DND-41 (cell line): ENCODE results near the gene SND1.

Experiments used
- ATAC-seq: fragments of 200-7000 bp; cut with Tn5 transposase; 3 replicates; pipeline ENCODE4 v1.9.1; 2021; ENCODE audit warnings: low read depth; ENCODE audit not compliant: insufficient read depth
- DNase-seq: peaks from one replicate; pipeline ENCODE4 v3.0.0-alpha.2; 2020
- H2AFZ ChIP-seq: 2 replicates; pipeline ENCODE4 v1.6.0; 2012; ENCODE audit warnings: low read depth, low read length
- H3K27ac ChIP-seq: 2 replicates; pipeline ENCODE4 v1.5.1; 2012; ENCODE audit warnings: low read length, inconsistent platforms
- H3K27me3 ChIP-seq: fragments of 200-600 bp; sonication (generic); 2 replicates; pipeline ENCODE4 v1.6.0; 2012; ENCODE audit warnings: low read length, mild to moderate bottlenecking, inconsistent platforms; ENCODE audit not compliant: insufficient read depth, poor library complexity
- H3K36me3 ChIP-seq: 2 replicates; pipeline ENCODE4 v1.5.1; 2012; ENCODE audit warnings: low read length, inconsistent platforms; ENCODE audit not compliant: insufficient read depth
- H3K4me1 ChIP-seq: 2 replicates; pipeline ENCODE4 v1.5.1; 2012; ENCODE audit warnings: mild to moderate bottlenecking, low read length; ENCODE audit not compliant: insufficient read depth
- H3K4me2 ChIP-seq: 2 replicates; pipeline ENCODE4 v1.6.0; 2012; ENCODE audit warnings: mild to moderate bottlenecking, moderate library complexity, low read length, inconsistent platforms; ENCODE audit not compliant: insufficient read depth
- H3K4me3 ChIP-seq, 2 experiments: fragments of 200-600 bp in 1 of 2; shearing (Covaris generic) in 1 of 2; 2 replicates each; pipeline ENCODE4 v1.5.1; 2012 to 2016; ENCODE audit warnings: inconsistent platforms in 2 of 2, low read length in 2 of 2, mild to moderate bottlenecking in 2 of 2, low read depth in 1 of 2, moderate library complexity in 1 of 2
- H3K79me2 ChIP-seq: 2 replicates; pipeline ENCODE4 v1.6.0; 2012; ENCODE audit warnings: low read length, inconsistent platforms; ENCODE audit not compliant: insufficient read depth
- H3K9ac ChIP-seq: 2 replicates; pipeline ENCODE4 v1.6.0; 2012; ENCODE audit warnings: low read depth, mild to moderate bottlenecking, inconsistent platforms, low read length, moderate library complexity
- H3K9me3 ChIP-seq: 2 replicates; pipeline ENCODE4 v1.5.1; 2012; ENCODE audit warnings: low read length, moderate library complexity, mild to moderate bottlenecking, inconsistent platforms; ENCODE audit not compliant: insufficient read depth, severe bottlenecking
- H4K20me1 ChIP-seq: 2 replicates; pipeline ENCODE4 v1.6.0; 2012; ENCODE audit warnings: low read length; ENCODE audit not compliant: insufficient read depth
- EZH2 ChIP-seq: IDR thresholded peaks from 3 replicates; pipeline ENCODE4 v1.6.1; 2012; ENCODE audit warnings: borderline replicate concordance, low read depth, mild to moderate bottlenecking, moderate library complexity, low read length, inconsistent platforms; ENCODE audit not compliant: severe bottlenecking
- TF ChIP-seq, protein P1 (sequence below): IDR thresholded peaks from 2 replicates; pipeline ENCODE4 v1.5.1; 2012; ENCODE audit warnings: borderline replicate concordance, low read length, moderate library complexity, mild to moderate bottlenecking; ENCODE audit not compliant: poor library complexity, severe bottlenecking; ENCODE audit errors: extremely low read depth

The SND1 gene

DNA sequence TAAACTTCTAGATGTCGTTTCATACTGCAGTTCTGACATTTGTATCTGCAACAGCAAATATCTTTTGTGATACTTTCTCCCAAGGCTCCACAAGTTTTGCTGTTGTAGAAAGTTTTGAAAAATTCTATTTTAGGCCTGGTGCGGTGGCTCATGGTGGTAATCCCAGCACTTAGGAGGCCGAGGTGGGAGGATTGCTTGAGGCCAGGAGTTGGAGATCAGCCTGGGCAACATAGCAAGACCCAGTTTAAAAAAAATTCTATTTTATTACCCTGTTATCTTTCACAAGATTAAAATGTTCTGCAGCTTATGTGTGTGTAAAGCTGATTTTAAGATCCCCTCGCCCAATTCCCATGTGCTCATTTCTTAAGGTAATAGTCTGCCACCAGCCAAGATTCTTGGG is 1.4 kb downstream of the SND1 start:
- DNase-seq (no peak), ATAC-seq (no peak)
- H3K4me1 ChIP-seq = peaks cover 40% of the 10 kb centered on the region
- no peaks in the 10 kb centered on the region for H3K27me3 ChIP-seq
- H3K9ac ChIP-seq = peak overlapping the region; percentile 74
- peak overlapping the region; percentile 69 for H3K4me2 ChIP-seq
- H3K36me3 ChIP-seq = peaks cover 24% of the 10 kb centered on the region
- peaks cover 28% of the 10 kb centered on the region; the same call in 1 of the 2 replicates for H4K20me1 ChIP-seq
- peak overlapping the region; percentile 76 to 78 for H3K4me3 ChIP-seq
- H3K27ac ChIP-seq = no peak overlapping the region
- H3K9me3 ChIP-seq = no peaks in the 10 kb centered on the region
- peaks cover 64% of the 10 kb centered on the region for H3K79me2 ChIP-seq
- no peak overlapping the region for H2AFZ ChIP-seq
- TF ChIP-seq, protein P1, sequence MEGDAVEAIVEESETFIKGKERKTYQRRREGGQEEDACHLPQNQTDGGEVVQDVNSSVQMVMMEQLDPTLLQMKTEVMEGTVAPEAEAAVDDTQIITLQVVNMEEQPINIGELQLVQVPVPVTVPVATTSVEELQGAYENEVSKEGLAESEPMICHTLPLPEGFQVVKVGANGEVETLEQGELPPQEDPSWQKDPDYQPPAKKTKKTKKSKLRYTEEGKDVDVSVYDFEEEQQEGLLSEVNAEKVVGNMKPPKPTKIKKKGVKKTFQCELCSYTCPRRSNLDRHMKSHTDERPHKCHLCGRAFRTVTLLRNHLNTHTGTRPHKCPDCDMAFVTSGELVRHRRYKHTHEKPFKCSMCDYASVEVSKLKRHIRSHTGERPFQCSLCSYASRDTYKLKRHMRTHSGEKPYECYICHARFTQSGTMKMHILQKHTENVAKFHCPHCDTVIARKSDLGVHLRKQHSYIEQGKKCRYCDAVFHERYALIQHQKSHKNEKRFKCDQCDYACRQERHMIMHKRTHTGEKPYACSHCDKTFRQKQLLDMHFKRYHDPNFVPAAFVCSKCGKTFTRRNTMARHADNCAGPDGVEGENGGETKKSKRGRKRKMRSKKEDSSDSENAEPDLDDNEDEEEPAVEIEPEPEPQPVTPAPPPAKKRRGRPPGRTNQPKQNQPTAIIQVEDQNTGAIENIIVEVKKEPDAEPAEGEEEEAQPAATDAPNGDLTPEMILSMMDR = no peak
- no peak for TF ChIP-seq EZH2

DNA sequence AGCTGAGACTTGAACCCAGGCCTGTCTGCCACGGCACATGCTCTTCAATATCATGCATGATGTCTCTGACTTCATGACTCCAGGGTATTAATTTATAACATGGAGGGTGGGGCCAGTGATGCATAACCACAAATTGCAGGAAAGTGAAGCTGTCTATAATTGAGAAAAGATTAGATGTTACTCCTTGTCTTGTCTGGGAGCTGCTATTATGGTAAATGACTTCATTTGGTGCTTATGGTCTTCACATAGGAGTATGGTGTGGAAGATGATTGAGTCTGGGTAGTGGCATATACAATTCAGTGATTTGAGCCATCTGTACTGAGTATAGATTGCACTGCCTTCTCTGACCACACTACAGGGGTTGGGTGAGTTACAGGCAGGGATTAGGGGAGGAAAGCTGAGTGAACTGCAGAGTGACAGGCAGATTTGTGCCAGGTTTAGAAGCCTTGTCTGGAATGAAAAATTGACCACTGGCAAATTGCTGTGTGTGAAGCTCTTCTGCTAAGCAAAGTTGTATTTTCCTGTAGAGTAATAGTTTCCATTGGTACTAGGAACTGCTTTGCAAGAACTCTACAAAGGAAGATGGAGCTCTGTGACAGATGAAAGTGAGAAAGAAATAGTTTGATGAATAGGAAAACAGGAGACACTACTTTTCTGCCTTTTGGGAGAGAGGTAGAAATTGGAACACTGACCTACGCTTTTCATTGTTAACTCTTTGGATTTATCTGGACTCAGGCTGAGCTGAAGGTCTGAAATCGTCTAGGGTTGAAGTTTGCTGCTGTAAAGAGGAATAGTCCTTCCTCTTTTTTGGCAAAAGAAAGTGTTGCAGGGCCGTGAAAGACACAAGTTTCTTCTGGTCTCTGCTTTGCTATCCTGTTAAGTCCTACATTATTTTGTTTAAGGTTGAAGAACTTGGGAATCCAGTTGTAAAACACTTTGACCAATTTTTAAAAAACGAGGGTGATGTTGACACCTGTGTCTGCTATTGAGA is 2.7 kb downstream of the SND1 start:
- H3K9me3 ChIP-seq = no peaks in the 10 kb centered on the region
- peaks cover 40% of the 10 kb centered on the region for H3K4me1 ChIP-seq
- peak overlapping the region in 1 of 2 experiments; percentile 78; a peak in 2 of 4 replicates for H3K4me3 ChIP-seq
- TF ChIP-seq EZH2 = no peak
- TF ChIP-seq, protein P1 = no peak
- H4K20me1 ChIP-seq = peaks cover 32% of the 10 kb centered on the region; the same call in 1 of the 2 replicates
- no peak overlapping the region for H3K27ac ChIP-seq
- H3K4me2 ChIP-seq = peak overlapping the region; percentile 69
- DNase-seq = no peak
- ATAC-seq = no peak
- peak overlapping the region; percentile 23; the same call in 1 of the 2 replicates for H3K9ac ChIP-seq
- peaks cover 30% of the 10 kb centered on the region for H3K36me3 ChIP-seq
- peaks cover 77% of the 10 kb centered on the region for H3K79me2 ChIP-seq
- H3K27me3 ChIP-seq = no peaks in the 10 kb centered on the region
- no peak overlapping the region for H2AFZ ChIP-seq

DNA sequence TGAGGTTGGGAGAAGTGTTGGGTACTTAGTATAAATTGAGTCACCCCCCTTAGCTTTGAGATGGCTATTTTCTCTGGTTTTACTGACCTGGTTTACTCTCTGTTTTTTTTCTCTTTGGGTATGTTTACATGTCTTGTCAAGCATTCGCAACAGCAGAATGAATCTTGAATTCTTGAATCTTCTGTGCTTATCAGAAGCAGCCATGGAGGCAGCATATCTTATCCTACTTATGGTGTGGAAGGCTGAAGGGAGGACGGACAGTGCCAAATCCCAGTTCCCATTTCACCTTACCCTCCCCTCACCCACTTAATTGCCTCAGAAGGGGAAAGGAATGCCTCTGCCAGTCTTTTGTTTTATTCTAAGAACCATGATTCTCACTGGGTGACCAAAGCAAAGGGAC is 3.7 kb downstream of the SND1 start:
- Histone ChIP-seq H3K9ac (no peak overlapping the region), H3K79me2 (peaks cover 88% of the 10 kb centered on the region), H3K9me3 (no peaks in the 10 kb centered on the region), H2AFZ (no peak overlapping the region), H3K27ac (no peak overlapping the region), H3K4me1 (peaks cover 40% of the 10 kb centered on the region), H3K27me3 (no peaks in the 10 kb centered on the region), H3K4me2 (no peak overlapping the region), H3K4me3 (no peak overlapping the region), H4K20me1 (peaks cover 33% of the 10 kb centered on the region; the same call in 1 of the 2 replicates), H3K36me3 (peaks cover 36% of the 10 kb centered on the region)
- TF ChIP-seq, protein P1 = no peak
- TF ChIP-seq EZH2 = no peak
- ATAC-seq (no peak), DNase-seq (no peak)
